Measurements from ENCODE around the gene APOF. TPM values are rescaled to one million over a fixed set of nuclear protein-coding genes. Genes with fewer than 3 reads are reported as not detected.

APOF gene
- total RNA-seq, 1 donor from 2014 or later, result not detected

DNA sequence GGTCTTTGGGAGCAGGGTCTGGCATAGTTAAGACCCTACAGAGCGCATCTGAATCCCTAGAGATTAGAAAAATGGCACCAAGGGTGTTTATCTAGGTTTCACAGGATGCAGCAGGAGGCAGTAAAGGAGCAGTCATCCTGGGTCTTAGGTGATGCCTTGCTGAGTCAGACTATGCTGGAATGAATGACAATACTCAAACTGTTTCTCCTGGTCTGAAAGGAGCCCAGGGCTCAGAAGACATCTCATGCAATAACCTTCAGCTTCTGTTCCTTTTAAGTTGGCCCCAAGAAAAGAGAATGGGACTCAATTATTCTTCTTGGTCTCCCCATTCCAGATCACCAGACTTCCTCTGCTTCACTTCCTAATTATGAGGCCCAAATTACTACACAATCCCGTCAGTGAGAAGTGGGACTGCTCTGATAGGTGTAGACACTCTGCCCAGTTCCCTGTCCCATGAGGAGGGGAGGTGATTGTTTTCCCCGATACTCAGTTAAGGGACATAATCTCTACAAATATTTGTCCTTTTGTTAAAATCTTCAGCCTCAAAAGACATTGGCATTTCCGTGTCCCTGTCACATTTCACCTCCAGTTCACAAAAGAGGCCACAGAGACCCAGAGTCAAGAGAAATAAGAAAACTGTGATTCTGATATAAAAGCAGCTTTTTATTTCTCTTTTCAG lies 14.8 kb upstream of the APOF start:
- Mint-ChIP-seq H3K4me3 (no peak overlapping the region), H3K4me1 (peaks cover 4% of the 10 kb centered on the region), H3K27ac (peak overlapping the region; percentile 6), H3K27me3 (ENCODE audit: insufficient read depth, low read depth) (no peaks in the 10 kb centered on the region), H3K9me3 (peaks cover 5% of the 10 kb centered on the region), H3K36me3 (no peaks in the 10 kb centered on the region)
- Histone ChIP-seq H3K4me2 (peak overlapping the region; percentile 16), H3F3A (ENCODE audit: low read depth) (no peaks in the 10 kb centered on the region), H3K27ac (no peak overlapping the region), H3K9me3 (ENCODE audit: low read depth) (no peaks in the 10 kb centered on the region), H2AFZ (replicated peaks) (peak overlapping the region; percentile 76), H4K20me1 (ENCODE audit: low read depth) (no peaks in the 10 kb centered on the region), H3K4me1 (peaks cover 9% of the 10 kb centered on the region), H3K4me3 (no peak overlapping the region), H3K27me3 (no peaks in the 10 kb centered on the region), H3K9ac (no peak overlapping the region), H3K36me3 (no peaks in the 10 kb centered on the region), H3K79me2 (ENCODE audit: low read depth) (no peaks in the 10 kb centered on the region)
- peak; percentile 16 for DNase-seq (ENCODE audit: low spot score)
- no peak for TF ChIP-seq EZH2 (IDR thresholded peaks at IDR 0.05)
- TF ChIP-seq EZH2phosphoT487 (IDR thresholded peaks at IDR 0.05), result no peak
- TF ChIP-seq, protein P1, sequence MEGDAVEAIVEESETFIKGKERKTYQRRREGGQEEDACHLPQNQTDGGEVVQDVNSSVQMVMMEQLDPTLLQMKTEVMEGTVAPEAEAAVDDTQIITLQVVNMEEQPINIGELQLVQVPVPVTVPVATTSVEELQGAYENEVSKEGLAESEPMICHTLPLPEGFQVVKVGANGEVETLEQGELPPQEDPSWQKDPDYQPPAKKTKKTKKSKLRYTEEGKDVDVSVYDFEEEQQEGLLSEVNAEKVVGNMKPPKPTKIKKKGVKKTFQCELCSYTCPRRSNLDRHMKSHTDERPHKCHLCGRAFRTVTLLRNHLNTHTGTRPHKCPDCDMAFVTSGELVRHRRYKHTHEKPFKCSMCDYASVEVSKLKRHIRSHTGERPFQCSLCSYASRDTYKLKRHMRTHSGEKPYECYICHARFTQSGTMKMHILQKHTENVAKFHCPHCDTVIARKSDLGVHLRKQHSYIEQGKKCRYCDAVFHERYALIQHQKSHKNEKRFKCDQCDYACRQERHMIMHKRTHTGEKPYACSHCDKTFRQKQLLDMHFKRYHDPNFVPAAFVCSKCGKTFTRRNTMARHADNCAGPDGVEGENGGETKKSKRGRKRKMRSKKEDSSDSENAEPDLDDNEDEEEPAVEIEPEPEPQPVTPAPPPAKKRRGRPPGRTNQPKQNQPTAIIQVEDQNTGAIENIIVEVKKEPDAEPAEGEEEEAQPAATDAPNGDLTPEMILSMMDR (IDR thresholded peaks at IDR 0.05), result no peak

DNA sequence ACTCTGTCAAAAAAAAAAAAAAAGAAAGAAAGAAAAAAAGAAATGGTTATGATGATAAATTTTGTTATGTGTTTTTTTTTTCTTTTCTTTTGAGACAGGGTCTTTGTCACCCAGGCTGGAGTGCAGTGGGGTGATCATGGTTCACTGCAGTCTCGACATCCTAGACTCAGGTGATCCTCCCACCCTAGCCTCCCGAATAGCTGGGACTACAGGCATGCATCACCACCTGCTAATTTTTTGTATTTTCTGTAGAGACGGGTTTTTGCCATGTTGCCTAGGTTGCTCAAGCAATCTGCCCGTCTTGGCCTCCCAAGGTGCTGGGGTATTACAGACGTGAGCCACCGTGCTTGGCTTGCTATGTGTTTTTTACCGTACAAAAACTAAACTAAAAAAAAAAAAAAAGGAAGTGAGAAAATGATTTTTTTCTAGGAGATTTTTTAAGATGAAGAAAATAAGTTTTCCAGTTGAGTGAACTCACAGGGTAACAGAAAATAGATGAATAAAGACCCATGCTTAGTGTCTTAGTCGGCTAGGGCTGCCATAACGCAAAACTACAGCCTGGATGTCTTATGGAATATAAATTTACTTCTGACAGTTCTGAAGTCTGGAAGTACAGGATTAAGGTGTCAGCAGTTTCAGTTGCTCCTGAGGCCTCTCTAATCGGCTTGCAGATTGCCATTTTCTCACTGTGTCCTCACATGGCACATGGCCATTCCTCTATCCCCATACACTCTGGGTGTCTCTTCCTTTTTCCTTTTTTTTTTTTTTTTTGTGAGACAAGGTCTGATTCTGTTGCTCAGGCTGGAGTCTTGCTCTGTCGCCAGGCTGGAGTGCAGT lies 13.2 kb upstream of the APOF start:
- Histone ChIP-seq H3F3A (ENCODE audit: low read depth) (no peaks in the 10 kb centered on the region), H2AFZ (replicated peaks) (no peak overlapping the region), H3K9ac (no peak overlapping the region), H3K36me3 (no peaks in the 10 kb centered on the region), H3K4me2 (no peak overlapping the region), H3K4me1 (peaks cover 9% of the 10 kb centered on the region), H4K20me1 (ENCODE audit: low read depth) (no peaks in the 10 kb centered on the region), H3K79me2 (ENCODE audit: low read depth) (no peaks in the 10 kb centered on the region), H3K9me3 (ENCODE audit: low read depth) (no peaks in the 10 kb centered on the region), H3K27ac (no peak overlapping the region), H3K4me3 (no peak overlapping the region), H3K27me3 (no peaks in the 10 kb centered on the region)
- no peak for DNase-seq (ENCODE audit: low spot score)
- H3K4me1 Mint-ChIP-seq, result peaks cover 4% of the 10 kb centered on the region
- no peaks in the 10 kb centered on the region for H3K36me3 Mint-ChIP-seq
- no peaks in the 10 kb centered on the region for H3K27me3 Mint-ChIP-seq (ENCODE audit: insufficient read depth, low read depth)
- H3K27ac Mint-ChIP-seq, result no peak overlapping the region
- no peak overlapping the region for H3K4me3 Mint-ChIP-seq
- H3K9me3 Mint-ChIP-seq, result peaks cover 8% of the 10 kb centered on the region
- TF ChIP-seq EZH2 (IDR thresholded peaks at IDR 0.05) (no peak), EZH2phosphoT487 (IDR thresholded peaks at IDR 0.05) (no peak)
- TF ChIP-seq, protein P1 (IDR thresholded peaks at IDR 0.05), result no peak

DNA sequence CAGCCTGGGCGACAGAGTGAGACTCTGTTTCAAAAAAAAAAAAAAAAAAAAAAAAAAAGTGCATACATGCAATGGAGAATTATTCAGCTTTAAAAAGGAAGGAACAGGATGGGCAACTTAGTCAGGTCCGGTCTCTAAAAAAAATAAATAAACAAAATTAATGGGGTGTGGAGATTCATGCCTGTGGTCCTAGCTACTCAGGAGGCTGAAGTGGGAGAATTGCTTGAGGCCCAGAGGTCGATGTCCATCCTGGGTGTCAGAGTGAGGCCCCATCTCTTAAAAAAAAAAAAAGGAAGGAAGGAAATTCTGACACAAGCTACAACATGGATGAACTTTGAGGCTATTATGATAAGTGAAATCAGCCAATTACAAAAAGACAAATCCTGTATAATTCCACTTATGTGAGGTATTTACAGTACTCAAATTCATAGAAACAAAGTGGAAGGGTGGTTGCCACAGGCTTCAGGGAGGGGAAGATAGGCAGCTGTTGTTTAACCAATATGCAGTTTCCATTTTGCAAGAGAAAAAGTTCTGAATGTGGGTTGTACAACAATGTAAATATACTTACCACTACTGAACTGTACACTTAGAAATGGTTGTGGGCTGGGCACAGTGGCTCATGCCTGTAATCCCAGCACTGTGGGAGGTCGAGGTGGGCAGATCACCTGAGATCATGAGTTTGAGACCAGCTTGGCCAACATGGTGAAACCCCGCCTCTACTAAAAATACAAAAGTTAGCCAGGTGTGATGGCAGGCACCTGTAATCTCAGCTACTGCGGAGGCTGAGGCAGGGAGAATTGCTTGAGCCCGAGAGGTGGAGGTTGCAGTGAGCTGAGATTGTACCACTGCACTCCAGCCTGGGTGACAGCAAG lies 12.3 kb upstream of the APOF start:
- no peaks in the 10 kb centered on the region for H3K27me3 ChIP-seq
- Mint-ChIP-seq H3K9me3 (peaks cover 8% of the 10 kb centered on the region), H3K4me3 (no peak overlapping the region), H3K4me1 (peaks cover 4% of the 10 kb centered on the region), H3K27ac (no peak overlapping the region), H3K27me3 (ENCODE audit: insufficient read depth, low read depth) (no peaks in the 10 kb centered on the region), H3K36me3 (no peaks in the 10 kb centered on the region)
- H3K4me1 ChIP-seq, result peaks cover 9% of the 10 kb centered on the region
- no peaks in the 10 kb centered on the region for H4K20me1 ChIP-seq (ENCODE audit: low read depth)
- no peaks in the 10 kb centered on the region for H3K9me3 ChIP-seq (ENCODE audit: low read depth)
- no peaks in the 10 kb centered on the region for H3F3A ChIP-seq (ENCODE audit: low read depth)
- H3K4me2 ChIP-seq, result no peak overlapping the region
- H3K79me2 ChIP-seq (ENCODE audit: low read depth), result no peaks in the 10 kb centered on the region
- no peak overlapping the region for H3K4me3 ChIP-seq
- no peak for TF ChIP-seq EZH2phosphoT487 (IDR thresholded peaks at IDR 0.05)
- TF ChIP-seq, protein P1 (IDR thresholded peaks at IDR 0.05), result no peak
- TF ChIP-seq EZH2 (IDR thresholded peaks at IDR 0.05), result no peak
- H2AFZ ChIP-seq (replicated peaks), result no peak overlapping the region
- no peak overlapping the region for H3K9ac ChIP-seq
- H3K27ac ChIP-seq, result no peak overlapping the region
- DNase-seq (ENCODE audit: low spot score), result no peak
- H3K36me3 ChIP-seq, result no peaks in the 10 kb centered on the region
